ENCODE results near the gene AMZ1.
"Not testable (repeated sequence)": the region's sequence is repeated elsewhere in the genome, so short reads cannot be mapped to it uniquely, and the experiment has no call there.

AMZ1 gene

DNA sequence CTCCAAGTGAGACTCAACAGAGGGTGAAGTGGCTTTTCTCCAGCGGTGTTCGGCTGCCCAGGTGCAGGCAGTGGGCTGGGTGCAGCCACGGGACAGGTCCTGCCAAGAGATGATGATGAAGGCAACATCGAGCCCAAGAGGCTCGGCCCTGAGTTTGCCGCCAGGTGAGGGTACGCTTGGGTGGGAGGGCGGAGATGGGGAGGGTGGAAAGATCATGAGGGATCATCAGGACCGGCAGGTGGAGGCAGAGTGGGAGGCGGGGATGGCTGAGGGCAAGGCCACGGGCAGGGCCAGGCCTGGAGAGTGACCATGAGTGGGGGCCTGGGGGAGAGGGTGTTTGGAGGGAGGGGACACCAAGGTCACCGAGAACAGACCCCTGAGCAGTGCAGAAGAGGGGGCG lies 17.8 kb upstream of the AMZ1 start:
- DNase-seq: no peak

DNA sequence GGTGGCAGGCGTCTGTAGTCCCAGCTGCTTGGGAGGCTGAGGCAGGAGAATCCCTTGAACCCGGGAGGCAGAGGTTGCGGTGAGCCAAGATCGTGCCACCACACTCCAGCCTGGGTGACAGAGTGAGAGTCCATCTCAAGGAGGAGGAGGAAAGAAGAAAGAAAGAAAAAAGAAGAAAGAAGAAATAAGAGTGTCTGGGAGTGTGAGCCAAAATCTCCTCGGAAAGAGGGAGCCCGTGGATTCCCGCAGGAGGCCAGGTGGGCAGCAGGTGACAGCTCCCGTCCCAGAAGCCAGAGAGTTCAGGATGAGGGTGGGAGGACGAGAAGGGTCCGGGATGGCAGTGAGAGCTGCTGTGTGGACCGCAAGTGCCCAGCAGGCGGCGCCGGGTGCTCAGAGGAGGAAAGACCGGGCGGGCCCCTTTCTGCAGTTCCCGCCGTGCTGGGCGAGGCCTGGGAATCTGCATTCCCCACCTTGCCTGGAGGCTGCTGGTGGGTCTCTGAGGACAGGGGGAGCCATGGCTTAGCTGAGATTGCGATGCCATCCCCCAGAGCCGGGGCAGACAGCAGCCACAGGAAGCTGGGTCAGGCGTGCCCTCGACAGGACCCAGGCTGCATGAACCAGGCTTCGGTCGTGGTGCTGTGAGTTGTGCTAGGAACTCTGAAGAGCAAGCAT lies 17.1 kb upstream of the AMZ1 start:
- DNase-seq: peak; percentile 57

DNA sequence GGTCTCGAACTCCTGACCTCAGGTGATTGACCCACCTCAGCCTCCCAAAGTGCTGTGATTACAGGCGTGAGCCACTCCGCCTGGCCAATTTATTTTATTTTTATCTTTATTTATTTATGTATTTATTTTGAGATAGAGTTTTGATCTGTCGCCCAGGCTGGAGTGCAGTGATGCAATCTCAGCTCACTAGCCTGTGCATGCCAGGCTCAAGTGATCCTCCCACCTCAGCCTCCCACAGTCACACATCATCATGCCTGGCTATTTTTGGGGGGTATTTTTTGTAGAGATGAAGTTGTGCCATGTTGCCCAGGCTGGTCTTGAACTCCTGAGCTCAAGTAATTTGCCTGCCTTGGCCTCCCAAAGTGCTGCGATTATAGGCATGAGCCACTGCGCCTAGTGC lies 14.8 kb upstream of the AMZ1 start:
- not testable (repeated sequence) for DNase-seq

DNA sequence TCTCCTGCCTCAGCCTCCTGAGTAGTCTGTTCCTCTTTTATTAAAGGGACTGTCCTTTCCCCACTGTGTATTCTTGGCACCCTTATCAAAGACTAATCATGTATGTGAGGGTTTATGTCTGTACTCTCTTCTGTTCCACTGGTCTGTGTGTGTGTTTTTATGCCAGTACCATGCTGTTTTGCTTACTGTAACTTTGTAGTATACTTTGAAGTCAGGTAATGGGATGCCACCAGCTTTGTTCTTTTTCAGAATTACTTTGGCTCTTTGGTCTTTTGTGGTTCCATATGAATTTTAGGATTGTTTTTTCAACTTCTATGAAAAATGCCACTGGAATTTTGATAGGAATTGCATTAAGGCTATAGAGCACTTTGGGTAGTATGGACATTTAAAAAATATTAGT lies 14.1 kb upstream of the AMZ1 start:
- DNase-seq: no peak

DNA sequence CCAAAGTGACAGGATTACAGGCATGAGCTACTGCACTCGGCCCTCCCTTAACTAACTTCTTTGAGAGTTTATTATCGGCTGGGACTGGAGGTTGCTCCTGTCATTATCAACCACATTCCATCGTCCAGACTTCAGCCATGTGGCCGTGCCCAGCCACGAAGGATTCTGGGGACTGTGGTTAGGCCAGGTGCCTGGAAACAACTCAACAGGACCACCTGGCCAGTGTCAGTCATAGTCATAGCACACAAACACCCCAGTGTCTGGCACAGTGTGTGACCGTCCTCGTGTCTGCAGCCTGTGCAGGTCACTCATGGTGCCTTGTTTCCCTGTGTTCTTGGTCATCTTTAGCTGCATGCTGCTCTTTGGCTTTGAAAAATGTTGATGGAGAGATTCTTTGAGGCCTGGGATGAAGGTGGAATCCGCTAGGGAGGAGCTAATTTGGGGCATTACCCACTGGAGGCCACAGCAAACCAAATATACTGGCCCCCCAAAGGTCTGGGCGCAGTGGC lies 12.7 kb upstream of the AMZ1 start:
- no peak for DNase-seq

DNA sequence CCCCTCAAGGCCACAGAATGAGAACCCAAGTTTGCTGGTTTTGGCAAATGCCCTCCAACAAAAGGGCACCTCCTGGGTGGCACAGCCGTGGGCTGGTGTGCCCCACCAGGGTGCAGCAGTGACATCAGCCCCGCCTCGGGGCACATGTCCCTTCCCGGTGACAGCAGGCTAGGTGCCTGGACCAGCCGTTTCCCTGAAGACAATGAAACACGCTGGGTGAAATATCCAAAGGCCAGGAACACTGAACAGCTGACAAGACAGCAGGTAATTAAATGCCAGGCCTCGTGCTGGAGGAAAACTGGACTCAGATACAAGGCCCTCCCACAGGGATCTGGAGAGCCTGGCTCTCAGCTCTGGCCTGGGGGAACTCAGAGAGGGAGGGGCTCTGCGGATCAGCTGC lies 11.4 kb upstream of the AMZ1 start:
- DNase-seq: not testable (repeated sequence)

DNA sequence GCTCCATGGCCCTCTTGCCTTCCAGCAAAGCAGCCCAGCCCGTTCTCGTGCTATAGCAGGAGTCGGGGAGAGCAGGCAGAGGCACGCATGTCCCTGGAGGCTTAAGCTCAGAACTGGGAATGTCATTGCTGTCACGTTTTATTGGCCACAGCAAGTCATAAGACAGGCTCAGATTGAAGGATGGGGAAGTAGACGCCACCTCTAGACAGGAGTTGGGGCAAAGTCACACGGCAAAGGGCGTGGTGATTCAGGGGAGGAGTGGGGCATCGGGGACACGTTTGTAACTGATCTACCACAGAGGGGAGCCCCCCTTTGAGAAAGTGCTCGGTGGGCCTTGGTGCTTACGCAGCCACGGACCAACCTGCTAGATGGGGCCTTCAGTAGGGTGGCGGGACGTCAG lies 9.5 kb upstream of the AMZ1 start:
- not testable (repeated sequence) for DNase-seq

DNA sequence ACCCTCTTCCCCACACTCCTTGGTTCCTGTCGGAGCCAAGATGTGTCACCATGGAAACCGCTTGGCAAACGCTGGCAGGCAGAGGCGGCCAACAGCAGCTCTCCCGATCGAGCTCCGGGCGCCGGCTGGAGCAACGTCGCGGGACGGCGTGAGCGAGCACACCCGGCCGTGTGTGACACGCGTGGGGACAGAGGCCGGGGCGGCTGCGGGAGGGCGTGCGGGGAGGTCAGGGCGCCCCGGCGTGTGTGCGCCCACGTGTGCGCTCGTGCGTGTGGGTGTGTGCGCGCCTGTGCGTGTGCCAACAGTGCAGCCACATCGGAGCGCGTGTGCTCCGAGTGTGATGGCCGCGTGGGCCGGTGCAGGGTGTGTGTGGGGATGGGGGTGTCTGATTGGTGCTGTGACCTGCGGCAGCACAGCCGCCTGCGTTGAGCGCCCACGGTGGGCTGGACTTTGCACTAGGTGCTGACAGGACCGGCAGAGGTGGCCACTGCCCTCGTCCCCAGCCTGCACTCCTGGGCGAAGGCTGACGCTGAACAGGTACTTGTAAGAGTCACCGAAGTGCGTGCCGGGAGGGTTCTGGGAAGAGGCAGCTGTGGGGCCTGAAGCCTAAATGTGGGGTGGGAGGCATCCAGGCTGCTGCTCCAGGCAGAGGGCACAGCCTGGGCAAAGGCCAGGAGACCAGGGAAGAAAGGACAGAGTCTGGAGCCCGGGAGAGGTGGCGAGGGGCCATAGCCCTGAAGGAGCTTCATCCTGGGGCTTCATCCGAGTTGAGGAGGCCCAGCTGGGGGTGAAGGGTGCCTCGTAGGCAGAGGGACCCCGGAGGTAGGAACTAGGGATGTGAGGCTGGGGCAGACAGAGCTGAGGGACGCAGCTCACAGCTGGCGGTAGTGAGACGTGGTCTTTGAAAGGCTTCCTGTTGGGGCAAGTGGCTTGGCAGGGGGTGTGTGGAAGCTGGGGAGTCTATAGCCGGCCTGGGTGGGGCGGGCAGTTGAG lies 8.6 kb upstream of the AMZ1 start:
- DNase-seq: not testable (repeated sequence)

DNA sequence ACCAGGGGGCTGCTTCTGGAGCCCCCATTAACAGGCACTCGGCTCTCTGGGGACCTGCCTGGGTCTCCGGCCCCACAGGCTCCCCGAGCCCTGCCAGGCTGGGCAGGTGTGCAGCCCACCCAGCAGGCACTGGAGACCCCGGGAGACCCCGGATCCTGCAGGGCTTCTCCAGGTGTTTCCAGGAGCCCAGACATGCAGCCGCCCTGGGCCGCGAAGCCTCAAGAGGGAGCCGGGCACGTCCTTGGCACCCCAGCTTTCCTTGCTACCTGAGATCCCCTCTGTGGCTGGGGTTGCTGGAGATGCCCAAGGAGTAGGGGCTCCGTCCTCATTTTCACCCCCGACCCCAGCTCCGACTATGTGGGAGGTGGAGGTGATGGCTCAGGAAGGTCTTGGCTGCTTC lies 7.7 kb upstream of the AMZ1 start:
- no peak for DNase-seq

DNA sequence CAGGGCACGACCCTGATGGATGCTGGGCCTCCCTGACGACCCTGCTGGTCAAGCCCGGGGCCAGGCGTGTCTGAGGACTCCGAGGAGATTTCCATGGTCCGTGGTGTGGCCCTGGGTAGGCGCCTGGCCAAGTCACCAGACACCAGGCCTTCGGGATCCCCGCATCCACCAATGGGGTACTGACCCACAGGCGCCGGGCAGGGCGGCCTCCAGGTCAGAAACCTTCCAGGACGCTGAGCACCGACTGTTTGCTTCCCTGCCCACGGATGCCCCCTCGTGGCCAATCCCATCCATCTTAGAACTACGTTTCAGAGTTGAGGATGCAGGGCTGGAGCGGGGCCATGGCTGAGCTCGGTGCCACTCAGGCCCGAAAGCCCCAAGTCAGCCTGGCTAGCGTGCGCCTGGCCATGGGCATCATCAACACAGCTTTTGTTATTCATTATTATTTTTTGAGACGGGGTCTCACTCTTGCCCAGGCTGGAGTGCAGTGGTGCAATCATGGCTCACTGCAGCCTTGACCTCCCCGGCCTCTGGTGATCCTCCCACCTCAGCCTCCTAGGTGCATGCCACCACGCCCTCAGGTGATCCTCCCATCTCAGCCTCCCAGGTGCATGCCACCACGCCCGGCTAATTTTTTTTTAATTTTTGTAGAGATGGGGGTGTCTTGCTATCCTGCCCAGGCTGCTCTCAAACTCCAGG lies 7.1 kb upstream of the AMZ1 start:
- peak; percentile 43 for DNase-seq

DNA sequence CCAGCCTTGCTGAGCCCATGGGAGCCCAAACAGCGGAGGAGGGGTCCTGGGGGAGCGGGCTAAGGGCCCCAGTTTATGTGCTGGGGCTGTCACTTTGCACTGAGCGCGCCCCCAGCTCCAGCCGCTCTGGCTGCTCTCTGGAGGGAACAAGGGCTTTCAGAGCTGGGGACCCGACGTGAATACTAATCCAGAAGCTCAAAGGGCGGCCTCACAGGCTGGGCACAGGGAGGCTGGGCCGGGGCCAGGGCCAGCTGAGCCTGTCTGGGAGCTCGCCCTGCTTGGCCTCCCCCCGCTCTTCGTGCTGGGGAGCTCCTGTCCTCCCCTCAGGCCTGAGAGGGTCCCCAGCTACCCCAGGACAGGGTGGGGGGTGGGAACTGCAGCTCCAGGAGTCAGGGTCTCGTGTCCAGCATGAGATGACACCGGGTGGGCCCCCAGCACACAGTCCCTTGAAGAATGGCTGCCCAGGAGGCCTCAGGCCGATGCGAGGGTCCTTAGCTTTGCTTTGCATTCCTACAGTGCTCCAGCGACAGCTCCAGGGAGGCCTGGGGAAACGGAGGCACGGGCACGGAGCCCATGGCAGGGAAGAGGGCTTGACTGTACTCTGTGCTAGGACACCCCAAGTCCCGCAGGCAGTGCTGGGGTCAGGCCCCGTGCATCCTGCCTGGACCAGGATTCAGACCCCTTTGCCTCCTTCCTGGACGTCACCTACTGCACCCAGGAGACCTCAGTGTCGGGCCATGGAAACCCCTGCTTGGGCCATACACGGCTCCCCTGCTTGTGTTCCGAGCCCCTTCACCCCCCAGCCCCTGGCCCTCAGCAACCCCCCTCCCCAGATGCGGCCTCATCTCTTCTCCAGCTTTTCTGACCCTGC lies 5.8 kb upstream of the AMZ1 start:
- DNase-seq: no peak

DNA sequence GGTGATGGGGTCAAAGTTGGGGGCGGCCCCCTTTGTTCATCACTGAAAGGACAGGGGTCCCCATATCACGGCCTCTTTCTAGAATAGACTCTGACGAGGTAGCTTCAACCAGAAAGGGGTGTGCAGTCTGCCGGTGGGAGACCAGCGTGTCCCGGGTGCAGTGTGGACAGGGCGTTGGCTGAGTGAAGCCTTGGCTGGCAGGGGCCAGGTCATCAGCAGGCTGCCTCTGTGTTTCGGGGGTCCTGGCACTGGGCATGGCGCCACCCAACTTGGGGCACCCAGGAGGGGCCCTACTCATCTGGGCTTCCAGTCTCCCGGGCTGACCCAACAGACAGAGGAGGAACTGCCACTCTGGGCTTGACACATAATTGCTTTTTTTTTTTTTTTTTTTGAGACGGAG lies 3.5 kb upstream of the AMZ1 start:
- no peak for DNase-seq

DNA sequence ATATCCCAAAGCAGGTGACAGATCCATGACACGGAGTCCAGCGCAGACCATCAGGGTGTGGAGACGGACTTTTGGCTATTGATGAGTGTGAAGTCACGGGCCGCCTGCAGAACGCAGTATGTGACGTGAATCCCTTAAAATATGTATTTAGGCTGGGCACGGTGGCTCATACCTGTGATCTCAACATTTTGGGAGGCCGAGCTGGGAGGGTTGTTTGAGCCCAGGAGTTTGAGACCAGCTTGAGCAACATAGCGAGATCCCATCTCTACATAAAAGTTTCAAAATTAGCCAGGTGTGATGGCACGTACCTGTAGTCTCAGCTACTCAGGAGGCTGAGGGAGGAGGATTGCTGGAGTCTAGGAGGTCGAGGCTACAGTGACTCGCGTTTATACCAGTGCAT lies 1.9 kb upstream of the AMZ1 start:
- no peak for DNase-seq

DNA sequence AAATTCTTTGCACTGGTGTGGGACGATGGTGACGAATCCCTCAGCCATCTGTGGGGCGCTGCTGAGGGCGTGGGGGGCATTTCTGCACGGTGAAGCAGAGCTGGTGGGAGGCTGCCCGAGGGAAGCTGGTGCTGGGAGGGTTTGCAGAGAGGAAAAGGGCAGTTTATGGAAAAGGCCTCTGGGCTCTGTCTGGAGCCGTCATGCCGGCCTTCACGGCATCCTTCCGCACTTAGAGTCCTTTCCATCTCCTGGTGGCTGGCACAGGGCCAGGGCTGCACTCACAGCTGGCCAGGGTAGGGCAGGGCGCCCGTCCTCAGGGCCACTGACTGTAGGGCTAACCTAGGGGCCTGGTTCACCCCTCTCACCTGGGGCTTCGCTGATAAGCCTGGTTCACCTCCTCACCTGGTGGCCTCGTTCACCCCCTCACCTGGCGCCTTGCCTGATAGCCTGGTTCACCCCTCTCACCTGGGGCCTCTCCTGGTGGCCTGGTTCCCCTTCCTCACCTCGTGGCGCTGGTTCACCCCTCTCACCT lies 598 bp upstream of the AMZ1 start:
- no peak for DNase-seq

DNA sequence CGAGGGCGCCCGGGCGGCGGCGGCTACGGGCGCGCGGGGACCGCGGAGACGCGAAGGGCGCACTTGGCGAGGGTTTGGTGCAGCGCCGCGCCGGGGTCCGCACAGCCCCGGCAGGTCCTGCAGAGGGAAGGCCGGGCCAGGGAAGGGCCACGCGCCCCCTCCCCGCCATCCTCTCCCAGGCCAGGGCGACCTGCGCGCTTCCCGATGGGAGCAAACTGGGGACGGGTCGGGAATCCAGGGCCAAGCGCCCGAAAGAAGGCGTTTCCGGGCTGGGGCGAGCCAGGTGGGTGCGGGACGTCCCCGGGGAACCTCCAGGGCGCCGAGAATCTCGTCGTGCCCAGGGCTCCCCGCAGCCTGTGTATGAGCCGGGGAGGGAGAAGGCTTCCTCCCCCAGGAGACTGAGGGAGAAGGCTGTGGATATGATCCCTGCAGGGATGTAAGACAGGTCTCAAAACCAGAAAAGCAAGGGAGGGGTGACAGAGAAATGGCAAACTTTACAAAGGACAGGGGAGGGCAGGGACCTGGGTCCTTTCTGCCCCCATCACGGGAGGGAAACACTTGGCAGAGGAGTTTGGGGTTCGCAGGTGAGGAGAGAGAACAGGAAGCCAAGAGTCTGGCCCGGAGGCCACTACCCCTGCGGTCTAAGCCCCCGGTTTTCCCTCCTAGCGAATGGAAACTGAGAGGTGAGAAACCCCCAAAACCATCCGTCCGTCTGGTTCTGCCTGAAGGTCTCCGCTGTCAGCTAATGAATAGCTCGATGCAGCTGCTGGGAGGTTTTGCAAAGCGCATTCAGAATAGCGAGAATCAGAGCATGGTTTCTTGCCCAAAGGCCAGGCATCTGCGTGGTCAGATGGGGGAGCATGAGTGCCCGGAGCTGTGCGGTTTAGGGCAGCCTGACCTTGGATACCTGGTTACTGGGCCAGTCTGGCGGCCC lies 674 bp downstream of the AMZ1 start:
- no peak for DNase-seq

DNA sequence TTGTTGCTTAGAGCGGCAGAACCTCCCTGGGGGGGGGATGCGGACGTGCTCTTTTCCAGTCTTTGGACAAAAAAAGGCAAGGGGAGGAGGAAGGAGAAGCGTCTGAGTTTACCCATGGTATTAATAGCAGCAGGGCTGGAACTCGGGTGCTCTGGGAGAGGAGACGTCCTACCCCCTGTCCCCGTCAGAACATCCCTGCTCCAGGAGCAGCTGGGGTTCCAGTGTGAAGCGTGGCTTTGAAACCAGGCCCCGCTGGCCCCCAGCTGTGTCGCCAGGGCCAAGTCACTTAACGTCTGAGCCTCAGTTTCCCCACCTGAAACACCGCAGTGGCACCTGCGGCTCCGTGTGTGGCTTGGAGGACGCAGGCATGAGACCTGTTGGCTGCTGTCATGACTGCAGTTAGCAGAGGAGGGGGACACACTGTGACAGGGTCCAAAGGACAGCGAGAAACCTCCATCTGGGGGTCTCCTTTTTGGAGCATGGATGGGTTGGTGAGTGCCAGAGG lies 1.4 kb downstream of the AMZ1 start:
- DNase-seq: no peak

DNA sequence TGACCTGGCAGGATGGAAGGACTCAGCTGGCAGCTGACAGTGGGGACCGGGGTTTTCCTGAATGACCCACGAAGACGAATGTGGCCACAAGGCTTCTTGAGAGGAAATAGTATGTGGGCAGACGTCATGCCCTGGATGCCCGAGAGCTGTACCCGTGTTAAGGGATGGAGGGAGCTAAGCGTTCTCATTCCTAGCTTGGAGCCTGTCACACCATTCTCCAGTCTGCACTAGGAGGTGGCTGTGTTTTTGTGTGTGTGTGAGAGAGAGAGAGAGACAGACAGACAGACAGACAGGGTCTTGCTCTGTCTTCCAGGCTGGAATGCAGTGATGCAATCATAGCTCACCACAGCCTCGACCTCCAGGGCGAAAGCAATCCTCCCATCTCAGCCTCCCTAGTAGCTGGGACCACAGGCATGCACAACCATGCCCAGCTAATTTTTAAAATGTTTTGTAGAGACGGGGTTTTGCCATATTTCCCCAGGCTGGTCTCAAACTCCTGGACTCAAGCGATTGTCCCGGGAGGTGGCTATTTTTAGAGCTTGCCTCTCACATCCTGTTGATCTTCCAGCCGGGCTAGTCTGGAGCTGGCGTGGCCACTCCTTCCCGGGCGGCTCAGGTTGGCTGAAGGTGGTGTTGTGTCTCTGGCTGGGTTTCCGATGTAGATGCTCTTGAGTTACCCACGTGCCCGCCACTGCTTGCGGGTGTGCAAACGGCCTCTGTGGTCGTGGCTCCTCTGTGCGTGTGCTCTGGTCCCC lies 2.1 kb downstream of the AMZ1 start:
- no peak for DNase-seq

DNA sequence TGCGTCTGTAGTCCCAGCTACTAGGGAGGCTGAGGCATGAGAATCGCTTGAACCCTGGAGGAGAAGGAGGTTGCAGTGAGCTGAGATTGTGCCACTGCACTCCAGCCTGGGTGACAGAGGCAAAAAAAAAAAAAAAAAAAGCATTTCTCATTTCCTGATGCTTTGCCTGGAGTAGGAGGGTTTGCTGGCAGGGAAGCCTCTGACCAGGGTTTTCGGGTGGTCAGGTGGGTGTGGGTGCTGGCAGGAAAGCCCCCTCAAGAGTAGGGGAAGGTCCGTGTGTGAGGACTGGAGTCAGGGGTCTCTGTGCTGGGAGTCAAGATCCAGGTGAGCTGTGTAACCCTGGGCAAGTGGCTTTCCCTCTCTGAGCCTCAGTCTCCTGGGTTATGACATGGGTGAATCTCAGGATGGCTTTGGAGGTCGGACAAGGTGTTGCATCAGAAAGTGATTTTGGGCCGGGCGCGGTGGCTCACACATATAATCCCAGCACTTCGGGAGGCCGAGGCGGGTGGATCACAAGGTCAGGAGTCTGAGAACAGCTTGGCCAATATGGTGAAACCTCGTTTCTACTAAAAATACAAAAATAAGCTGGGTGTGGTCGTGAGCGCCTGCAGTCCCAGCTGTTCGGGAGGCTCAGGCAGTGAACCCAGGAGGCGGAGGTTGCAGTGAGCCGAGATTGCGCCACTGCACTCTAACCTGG lies 3.2 kb downstream of the AMZ1 start:
- no peak for DNase-seq

DNA sequence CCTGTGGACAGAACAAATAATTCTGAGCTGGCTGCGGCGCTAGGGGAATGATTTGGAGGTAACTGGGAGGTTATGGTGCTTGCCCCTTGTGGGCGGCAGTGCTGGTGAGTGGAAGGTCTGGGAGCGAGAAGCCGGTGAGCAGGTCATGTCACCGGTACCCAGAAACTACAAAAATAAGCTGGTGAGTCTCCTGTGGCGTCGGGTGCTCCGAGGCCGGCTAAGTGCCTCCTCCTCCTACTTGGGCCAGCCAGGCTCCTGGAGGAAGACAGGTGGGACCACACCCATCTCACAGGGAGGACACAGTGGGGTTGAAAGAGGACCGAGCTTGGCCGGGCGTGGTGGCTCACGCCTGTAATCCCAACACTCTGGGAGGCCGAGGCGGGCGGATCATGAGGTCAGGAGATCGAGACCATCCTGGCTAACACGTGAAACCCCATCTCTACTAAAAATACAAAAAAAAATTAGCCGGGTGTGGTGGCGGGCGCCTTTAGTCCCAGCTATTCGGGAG lies 4.0 kb downstream of the AMZ1 start:
- DNase-seq: not testable (repeated sequence)
